Bronchus fibroblast of lung (primary cell): ENCODE data around the gene BLID. TPM values are rescaled to one million over a fixed set of nuclear protein-coding genes. Genes with fewer than 3 reads are reported as not detected.

Experiments
- total RNA-seq: library from RNA; depleted of rRNA; stranded (reverse); fragments of >200 nt; gene quantifications from 2 replicates; pipeline ENCODE4 v1.2.3, GENCODE V29; 2015

BLID gene
- 0.15 and 1.5 TPM in 2 replicates for total RNA-seq

GRCh38 chr11:122115524-122116379 is at the start of gene BLID:
Gene BLID (minus strand): TSS chr11:122116215. CDS start chr11:122115922, 293 bp downstream.

